Neural cell (in vitro differentiated cells): ENCODE results near the gene OGFOD1. TPM values are rescaled to one million over a fixed set of nuclear protein-coding genes. Genes with fewer than 3 reads are reported as not detected.

Experiments
- H2AFZ ChIP-seq: fragments of 200-600, 300-800 bp; sonication (generic), shearing (Covaris generic); 2 replicates; pipeline ENCODE4 v1.6.0; 2014; ENCODE audit warnings: low read depth, mild to moderate bottlenecking, antibody characterized with exemption, low read length, moderate library complexity
- H3F3A ChIP-seq: fragments of 200-600 bp; shearing (Covaris generic); 2 replicates; pipeline ENCODE4 v1.6.1; 2016; ENCODE audit warnings: mild to moderate bottlenecking, moderate library complexity, mixed read lengths, antibody characterized with exemption, low read length; ENCODE audit not compliant: insufficient read depth, poor library complexity, severe bottlenecking
- H3K27ac ChIP-seq: fragments of 200-600, 300-800 bp; sonication (generic), shearing (Covaris generic); 2 replicates; pipeline ENCODE4 v1.5.1; 2014; ENCODE audit warnings: mild to moderate bottlenecking, low read length, moderate library complexity
- H3K27me3 ChIP-seq: fragments of 300-800, 200-600 bp; sonication (generic), shearing (Covaris generic); 2 replicates; pipeline ENCODE4 v1.6.0; 2014; ENCODE audit warnings: mild to moderate bottlenecking, low read depth, low read length, moderate library complexity; ENCODE audit not compliant: insufficient read depth
- H3K36me3 ChIP-seq: fragments of 300-800, 200-600 bp; sonication (generic), shearing (Covaris generic); 2 replicates; pipeline ENCODE4 v1.5.1; 2014; ENCODE audit warnings: mild to moderate bottlenecking, antibody characterized with exemption, low read length, moderate library complexity; ENCODE audit not compliant: insufficient read depth
- H3K4me2 ChIP-seq: fragments of 300-800, 200-600 bp; sonication (generic), shearing (Covaris generic); 2 replicates; pipeline ENCODE4 v1.6.0; 2014; ENCODE audit warnings: mild to moderate bottlenecking, low read length
- H3K4me3 ChIP-seq: fragments of 300-800, 200-600 bp; sonication (generic), shearing (Covaris generic); 2 replicates; pipeline ENCODE4 v1.5.1; 2014; ENCODE audit warnings: mild to moderate bottlenecking, low read length, moderate library complexity
- H3K79me2 ChIP-seq: fragments of 200-600 bp; shearing (Covaris generic); replicated peaks from 2 replicates; pipeline ENCODE4 v1.6.0; 2014; ENCODE audit warnings: mild to moderate bottlenecking, low read length, moderate library complexity; ENCODE audit not compliant: insufficient read depth
- H3K9ac ChIP-seq: fragments of 300-800, 200-600 bp; sonication (generic), shearing (Covaris generic); 2 replicates; pipeline ENCODE4 v1.6.1; 2016; ENCODE audit warnings: mild to moderate bottlenecking, low read length, mixed read lengths
- H3K9me2 ChIP-seq: fragments of 200-600 bp; shearing (Covaris generic); 2 replicates; pipeline ENCODE4 v1.6.1; 2016; ENCODE audit warnings: mild to moderate bottlenecking, low read length, mixed read lengths; ENCODE audit not compliant: insufficient read depth
- H3K9me3 ChIP-seq: fragments of 200-600, 300-800 bp; sonication (generic), shearing (Covaris generic); 2 replicates; pipeline ENCODE4 v1.6.1; 2016; ENCODE audit warnings: mild to moderate bottlenecking, mixed run types, low read length, moderate library complexity, mixed read lengths
- H4K20me1 ChIP-seq: fragments of 200-600 bp; shearing (Covaris generic); 2 replicates; pipeline ENCODE4 v1.6.1; 2016; ENCODE audit warnings: mild to moderate bottlenecking, mixed run types; ENCODE audit not compliant: insufficient read depth
- EP300 ChIP-seq: fragments of 450-650 bp; conservative IDR thresholded peaks from 2 replicates; pipeline ENCODE4 v1.6.1; 2014; ENCODE audit warnings: antibody characterized with exemption, mild to moderate bottlenecking, moderate library complexity; ENCODE audit not compliant: poor library complexity, severe bottlenecking
- EZH2 ChIP-seq: fragments of 200-600, 300-800 bp; shearing (Covaris generic), sonication (generic); IDR thresholded peaks from 2 replicates; pipeline ENCODE4 v1.6.1; 2014; ENCODE audit warnings: antibody characterized with exemption, low read length, borderline replicate concordance, mild to moderate bottlenecking; ENCODE audit not compliant: insufficient read depth, poor library complexity, severe bottlenecking
- MXI1 ChIP-seq: fragments of 450-650 bp; conservative IDR thresholded peaks from 2 replicates; pipeline ENCODE4 v1.6.1; 2014; ENCODE audit warnings: antibody characterized with exemption, mild to moderate bottlenecking; ENCODE audit not compliant: poor library complexity, severe bottlenecking
- POLR2AphosphoS5 ChIP-seq: IDR thresholded peaks from 2 replicates; pipeline ENCODE4 v1.6.1; 2012
- RAD21 ChIP-seq: fragments of 450-650 bp; conservative IDR thresholded peaks from 2 replicates; pipeline ENCODE4 v1.6.1; 2014; ENCODE audit warnings: antibody characterized with exemption, mild to moderate bottlenecking, moderate library complexity
- SMC3 ChIP-seq: fragments of 450-650 bp; conservative IDR thresholded peaks from 2 replicates; pipeline ENCODE4 v1.6.1; 2014; ENCODE audit warnings: antibody characterized with exemption, mild to moderate bottlenecking, moderate library complexity; ENCODE audit not compliant: poor library complexity
- TAF1 ChIP-seq: IDR thresholded peaks from 2 replicates; pipeline ENCODE4 v1.6.1; 2012; ENCODE audit warnings: low read depth
- polyA plus RNA-seq: library from polyadenylated mRNA; depleted of rRNA; stranded (reverse); fragments of >200 nt; gene quantifications from 2 replicates; pipeline ENCODE4 v1.2.3, GENCODE V29; 2014
- TF ChIP-seq, protein P1 (sequence below): IDR thresholded peaks from 2 replicates; pipeline ENCODE4 v1.6.1; 2012; ENCODE audit warnings: borderline replicate concordance
- TF ChIP-seq, protein P2 (sequence below): fragments of 450-650 bp; IDR thresholded peaks from 2 replicates; pipeline ENCODE4 v1.5.1; 2014; ENCODE audit warnings: antibody characterized with exemption, mild to moderate bottlenecking, moderate library complexity; ENCODE audit not compliant: poor library complexity, severe bottlenecking

Gene OGFOD1
- polyA plus RNA-seq, 1 donor from 2014 or later = 35.6 TPM

DNA sequence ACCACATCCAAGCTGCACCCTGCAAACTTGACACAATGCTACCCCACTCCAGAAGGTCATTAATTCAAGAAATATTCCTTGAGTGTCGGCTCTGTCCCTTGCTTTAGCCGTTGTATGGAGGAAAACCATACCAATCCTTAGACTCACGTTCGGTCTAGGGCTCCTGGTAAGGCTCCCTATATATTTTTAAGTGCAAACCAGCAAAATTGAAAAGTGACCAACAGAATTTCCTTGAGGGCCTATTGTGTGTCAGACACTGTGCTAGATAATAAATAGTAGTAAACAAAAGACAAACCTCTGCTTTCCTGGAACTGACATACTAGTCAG, 68.9 kb downstream of the OGFOD1 start:
- Histone ChIP-seq H3K9me2 (no peaks in the 10 kb centered on the region), H3K79me2 (peaks cover 17% of the 10 kb centered on the region), H3K27ac (peak overlapping the region; percentile 92), H3K9me3 (no peaks in the 10 kb centered on the region), H3F3A (no peaks in the 10 kb centered on the region), H3K4me2 (peak overlapping the region; percentile 83), H3K4me3 (peak overlapping the region; percentile 99), H3K27me3 (no peaks in the 10 kb centered on the region), H3K9ac (peak overlapping the region; percentile 95), H4K20me1 (no peaks in the 10 kb centered on the region), H3K36me3 (no peaks in the 10 kb centered on the region), H2AFZ (peak overlapping the region; percentile 93)
- no peak for TF ChIP-seq TAF1

DNA sequence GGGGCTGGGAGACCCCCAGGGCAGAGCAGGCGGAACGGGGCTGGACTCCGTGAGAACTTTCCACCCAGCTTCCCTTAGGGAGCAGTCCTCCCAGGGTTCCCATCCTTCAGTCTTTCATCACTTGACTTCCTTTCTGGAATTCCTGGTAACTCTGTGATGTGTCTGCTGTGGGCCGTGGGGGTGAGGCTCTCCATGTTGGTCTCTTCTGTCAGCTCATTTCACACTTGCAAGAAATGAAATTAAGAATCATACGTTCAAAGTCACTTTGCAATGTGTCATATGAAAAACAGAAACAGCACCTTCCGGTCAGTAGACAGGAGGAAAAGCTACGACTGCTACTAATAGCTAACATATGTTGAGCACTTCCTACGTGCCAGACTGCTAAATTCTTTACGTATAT, 73.9 kb downstream of the OGFOD1 start:
- Histone ChIP-seq H2AFZ (no peak overlapping the region), H3K9me3 (no peaks in the 10 kb centered on the region), H3K27me3 (no peaks in the 10 kb centered on the region), H3K9ac (no peak overlapping the region), H3K4me2 (no peak overlapping the region), H4K20me1 (no peaks in the 10 kb centered on the region), H3F3A (no peaks in the 10 kb centered on the region), H3K9me2 (no peaks in the 10 kb centered on the region), H3K4me3 (no peak overlapping the region), H3K79me2 (no peaks in the 10 kb centered on the region), H3K27ac (no peak overlapping the region), H3K36me3 (no peaks in the 10 kb centered on the region)
- TF ChIP-seq SMC3 (no peak), MXI1 (no peak), TAF1 (no peak), POLR2AphosphoS5 (no peak), RAD21 (no peak), EZH2 (no peak), EP300 (no peak)
- TF ChIP-seq, protein P1, sequence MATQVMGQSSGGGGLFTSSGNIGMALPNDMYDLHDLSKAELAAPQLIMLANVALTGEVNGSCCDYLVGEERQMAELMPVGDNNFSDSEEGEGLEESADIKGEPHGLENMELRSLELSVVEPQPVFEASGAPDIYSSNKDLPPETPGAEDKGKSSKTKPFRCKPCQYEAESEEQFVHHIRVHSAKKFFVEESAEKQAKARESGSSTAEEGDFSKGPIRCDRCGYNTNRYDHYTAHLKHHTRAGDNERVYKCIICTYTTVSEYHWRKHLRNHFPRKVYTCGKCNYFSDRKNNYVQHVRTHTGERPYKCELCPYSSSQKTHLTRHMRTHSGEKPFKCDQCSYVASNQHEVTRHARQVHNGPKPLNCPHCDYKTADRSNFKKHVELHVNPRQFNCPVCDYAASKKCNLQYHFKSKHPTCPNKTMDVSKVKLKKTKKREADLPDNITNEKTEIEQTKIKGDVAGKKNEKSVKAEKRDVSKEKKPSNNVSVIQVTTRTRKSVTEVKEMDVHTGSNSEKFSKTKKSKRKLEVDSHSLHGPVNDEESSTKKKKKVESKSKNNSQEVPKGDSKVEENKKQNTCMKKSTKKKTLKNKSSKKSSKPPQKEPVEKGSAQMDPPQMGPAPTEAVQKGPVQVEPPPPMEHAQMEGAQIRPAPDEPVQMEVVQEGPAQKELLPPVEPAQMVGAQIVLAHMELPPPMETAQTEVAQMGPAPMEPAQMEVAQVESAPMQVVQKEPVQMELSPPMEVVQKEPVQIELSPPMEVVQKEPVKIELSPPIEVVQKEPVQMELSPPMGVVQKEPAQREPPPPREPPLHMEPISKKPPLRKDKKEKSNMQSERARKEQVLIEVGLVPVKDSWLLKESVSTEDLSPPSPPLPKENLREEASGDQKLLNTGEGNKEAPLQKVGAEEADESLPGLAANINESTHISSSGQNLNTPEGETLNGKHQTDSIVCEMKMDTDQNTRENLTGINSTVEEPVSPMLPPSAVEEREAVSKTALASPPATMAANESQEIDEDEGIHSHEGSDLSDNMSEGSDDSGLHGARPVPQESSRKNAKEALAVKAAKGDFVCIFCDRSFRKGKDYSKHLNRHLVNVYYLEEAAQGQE = no peak
- TF ChIP-seq, protein P2, sequence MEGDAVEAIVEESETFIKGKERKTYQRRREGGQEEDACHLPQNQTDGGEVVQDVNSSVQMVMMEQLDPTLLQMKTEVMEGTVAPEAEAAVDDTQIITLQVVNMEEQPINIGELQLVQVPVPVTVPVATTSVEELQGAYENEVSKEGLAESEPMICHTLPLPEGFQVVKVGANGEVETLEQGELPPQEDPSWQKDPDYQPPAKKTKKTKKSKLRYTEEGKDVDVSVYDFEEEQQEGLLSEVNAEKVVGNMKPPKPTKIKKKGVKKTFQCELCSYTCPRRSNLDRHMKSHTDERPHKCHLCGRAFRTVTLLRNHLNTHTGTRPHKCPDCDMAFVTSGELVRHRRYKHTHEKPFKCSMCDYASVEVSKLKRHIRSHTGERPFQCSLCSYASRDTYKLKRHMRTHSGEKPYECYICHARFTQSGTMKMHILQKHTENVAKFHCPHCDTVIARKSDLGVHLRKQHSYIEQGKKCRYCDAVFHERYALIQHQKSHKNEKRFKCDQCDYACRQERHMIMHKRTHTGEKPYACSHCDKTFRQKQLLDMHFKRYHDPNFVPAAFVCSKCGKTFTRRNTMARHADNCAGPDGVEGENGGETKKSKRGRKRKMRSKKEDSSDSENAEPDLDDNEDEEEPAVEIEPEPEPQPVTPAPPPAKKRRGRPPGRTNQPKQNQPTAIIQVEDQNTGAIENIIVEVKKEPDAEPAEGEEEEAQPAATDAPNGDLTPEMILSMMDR = no peak

Other genes with a start within 250 kb of the OGFOD1 start
- 101 and 103 TPM in 2 replicates for gene AMFR, start 26.0 kb upstream of the OGFOD1 start, polyA plus RNA-seq
- gene NUDT21, start 222 bp upstream of the OGFOD1 start, polyA plus RNA-seq = 168 and 192 TPM in 2 replicates
- 197 and 222 TPM in 2 replicates for gene BBS2, start 68.5 kb downstream of the OGFOD1 start, polyA plus RNA-seq
- not detected in 2 replicates for gene MT4, start 113.5 kb downstream of the OGFOD1 start, polyA plus RNA-seq
- 1.9 and 8.2 TPM in 2 replicates for gene MT3, start 138.0 kb downstream of the OGFOD1 start, polyA plus RNA-seq
- gene MT2A, start 157.0 kb downstream of the OGFOD1 start, polyA plus RNA-seq = not detected in 2 replicates
- not detected in 2 replicates for gene MT1E, start 174.2 kb downstream of the OGFOD1 start, polyA plus RNA-seq
- not detected in 2 replicates for gene MT1M, start 181.1 kb downstream of the OGFOD1 start, polyA plus RNA-seq
- not detected in 2 replicates for gene MT1A, start 187.1 kb downstream of the OGFOD1 start, polyA plus RNA-seq
- not detected in 2 replicates for gene MT1B, start 200.3 kb downstream of the OGFOD1 start, polyA plus RNA-seq
- gene MT1F, start 206.4 kb downstream of the OGFOD1 start, polyA plus RNA-seq = 1.8 and 1.9 TPM in 2 replicates
- gene MT1G, start 216.5 kb downstream of the OGFOD1 start, polyA plus RNA-seq = not detected in 2 replicates
- not detected in 2 replicates for gene MT1H, start 218.3 kb downstream of the OGFOD1 start, polyA plus RNA-seq
- 3.0 and 8.1 TPM in 2 replicates for gene MT1X, start 230.9 kb downstream of the OGFOD1 start, polyA plus RNA-seq